ENCODE measurements around the gene TEAD4. TPM values are rescaled to one million over a fixed set of nuclear protein-coding genes. Genes with fewer than 3 reads are reported as not detected.

Gene TEAD4
- total and polyA plus RNA-seq, 2 experiments from 2014 or later = 68.1 to 145 TPM

GRCh38 chr12:3071107-3071506 lies 111.9 kb downstream of the TEAD4 start:
- H3K4me3 ChIP-seq = no peak overlapping the region
- no peak overlapping the region for H3K4me2 ChIP-seq
- H3F3A ChIP-seq (replicated peaks; ENCODE audit: low read depth) = 0 out of 2 replicates have a peak, but pooled peaks cover 1% of the 10 kb centered on the region
- DNase-seq (ENCODE audit: low spot score) (no peak), ATAC-seq (no peak)
- H3K4me3 Mint-ChIP-seq = no peak overlapping the region
- H3K9me2 ChIP-seq (ENCODE audit: insufficient read depth) = no peaks in the 10 kb centered on the region
- H2AFZ ChIP-seq = no peak overlapping the region
- H3K4me1 ChIP-seq (ENCODE audit: insufficient read depth) = no peaks in the 10 kb centered on the region
- TF ChIP-seq STAT1 (IDR thresholded peaks at IDR 0.05; ENCODE audit: unreplicated experiment) (no peak), ZNF331 (CRISPR knock-in tag; IDR thresholded peaks at IDR 0.05; ENCODE audit: low read depth) (no peak), NANOG (IDR thresholded peaks at IDR 0.05; ENCODE audit: borderline replicate concordance) (no peak), CTCF (conservative IDR thresholded peaks at IDR 0.05; ENCODE audit: low read depth in 2 of 2) (no peak), EZH2phosphoT487 (IDR thresholded peaks at IDR 0.05; ENCODE audit: unreplicated experiment) (no peak), ZNF114 (CRISPR knock-in tag; IDR thresholded peaks at IDR 0.05) (no peak)
- TF ChIP-seq, protein P1, sequence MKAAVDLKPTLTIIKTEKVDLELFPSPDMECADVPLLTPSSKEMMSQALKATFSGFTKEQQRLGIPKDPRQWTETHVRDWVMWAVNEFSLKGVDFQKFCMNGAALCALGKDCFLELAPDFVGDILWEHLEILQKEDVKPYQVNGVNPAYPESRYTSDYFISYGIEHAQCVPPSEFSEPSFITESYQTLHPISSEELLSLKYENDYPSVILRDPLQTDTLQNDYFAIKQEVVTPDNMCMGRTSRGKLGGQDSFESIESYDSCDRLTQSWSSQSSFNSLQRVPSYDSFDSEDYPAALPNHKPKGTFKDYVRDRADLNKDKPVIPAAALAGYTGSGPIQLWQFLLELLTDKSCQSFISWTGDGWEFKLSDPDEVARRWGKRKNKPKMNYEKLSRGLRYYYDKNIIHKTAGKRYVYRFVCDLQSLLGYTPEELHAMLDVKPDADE (IDR thresholded peaks at IDR 0.05) = no peak
- TF ChIP-seq, protein P2, sequence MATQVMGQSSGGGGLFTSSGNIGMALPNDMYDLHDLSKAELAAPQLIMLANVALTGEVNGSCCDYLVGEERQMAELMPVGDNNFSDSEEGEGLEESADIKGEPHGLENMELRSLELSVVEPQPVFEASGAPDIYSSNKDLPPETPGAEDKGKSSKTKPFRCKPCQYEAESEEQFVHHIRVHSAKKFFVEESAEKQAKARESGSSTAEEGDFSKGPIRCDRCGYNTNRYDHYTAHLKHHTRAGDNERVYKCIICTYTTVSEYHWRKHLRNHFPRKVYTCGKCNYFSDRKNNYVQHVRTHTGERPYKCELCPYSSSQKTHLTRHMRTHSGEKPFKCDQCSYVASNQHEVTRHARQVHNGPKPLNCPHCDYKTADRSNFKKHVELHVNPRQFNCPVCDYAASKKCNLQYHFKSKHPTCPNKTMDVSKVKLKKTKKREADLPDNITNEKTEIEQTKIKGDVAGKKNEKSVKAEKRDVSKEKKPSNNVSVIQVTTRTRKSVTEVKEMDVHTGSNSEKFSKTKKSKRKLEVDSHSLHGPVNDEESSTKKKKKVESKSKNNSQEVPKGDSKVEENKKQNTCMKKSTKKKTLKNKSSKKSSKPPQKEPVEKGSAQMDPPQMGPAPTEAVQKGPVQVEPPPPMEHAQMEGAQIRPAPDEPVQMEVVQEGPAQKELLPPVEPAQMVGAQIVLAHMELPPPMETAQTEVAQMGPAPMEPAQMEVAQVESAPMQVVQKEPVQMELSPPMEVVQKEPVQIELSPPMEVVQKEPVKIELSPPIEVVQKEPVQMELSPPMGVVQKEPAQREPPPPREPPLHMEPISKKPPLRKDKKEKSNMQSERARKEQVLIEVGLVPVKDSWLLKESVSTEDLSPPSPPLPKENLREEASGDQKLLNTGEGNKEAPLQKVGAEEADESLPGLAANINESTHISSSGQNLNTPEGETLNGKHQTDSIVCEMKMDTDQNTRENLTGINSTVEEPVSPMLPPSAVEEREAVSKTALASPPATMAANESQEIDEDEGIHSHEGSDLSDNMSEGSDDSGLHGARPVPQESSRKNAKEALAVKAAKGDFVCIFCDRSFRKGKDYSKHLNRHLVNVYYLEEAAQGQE (IDR thresholded peaks at IDR 0.05; ENCODE audit: unreplicated experiment) = no peak
- H3K27me3 ChIP-seq (ENCODE audit: insufficient read depth) = 0 out of 2 replicates have a peak, but pooled peaks cover 8% of the 10 kb centered on the region
- no peak overlapping the region for H3K27ac ChIP-seq (ENCODE audit: low read depth)
- peaks cover 7% of the 10 kb centered on the region for H3K27me3 Mint-ChIP-seq (ENCODE audit: insufficient read depth, low read depth, poor library complexity)
- H3K79me2 ChIP-seq (replicated peaks; ENCODE audit: insufficient read depth) = no peaks in the 10 kb centered on the region
- no peaks in the 10 kb centered on the region for H3K36me3 Mint-ChIP-seq (ENCODE audit: low read depth)
- peaks cover 3% of the 10 kb centered on the region; the same call in 2 of the 3 replicates for H3K4me1 Mint-ChIP-seq
- H3K27ac Mint-ChIP-seq = no peak overlapping the region
- H3K36me3 ChIP-seq (ENCODE audit: insufficient read depth) = no peaks in the 10 kb centered on the region
- no peaks in the 10 kb centered on the region for H4K20me1 ChIP-seq (replicated peaks; ENCODE audit: insufficient read depth)
- H3K9me3 Mint-ChIP-seq = no peaks in the 10 kb centered on the region; the same call in 2 of the 3 replicates

DNA sequence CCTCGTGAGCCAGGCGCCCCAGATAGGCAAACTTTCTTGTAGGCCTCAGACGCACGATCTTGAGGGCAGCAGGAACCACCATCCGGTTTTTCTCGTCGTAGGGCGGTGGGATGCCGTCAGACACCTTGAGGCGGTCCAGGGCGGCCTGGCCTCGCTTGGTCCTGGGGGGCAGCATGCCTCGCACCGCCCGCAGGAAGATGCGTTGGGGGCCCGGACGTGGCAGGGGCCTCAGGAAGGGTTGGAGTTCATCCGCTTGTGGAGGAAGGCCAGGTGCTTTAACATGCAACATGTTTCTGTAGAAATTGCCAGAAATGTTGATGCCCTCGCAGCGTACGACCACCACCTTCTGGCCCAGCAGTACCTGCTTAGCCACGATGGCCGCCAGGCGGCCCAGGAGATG lies 112.5 kb downstream of the TEAD4 start:
- H3K27me3 ChIP-seq (ENCODE audit: insufficient read depth) = 0 out of 2 replicates have a peak, but pooled peaks cover 9% of the 10 kb centered on the region
- no peaks in the 10 kb centered on the region for H3K36me3 ChIP-seq (ENCODE audit: insufficient read depth)
- H3K27me3 Mint-ChIP-seq (ENCODE audit: insufficient read depth, low read depth, poor library complexity) = peaks cover 12% of the 10 kb centered on the region
- no peak overlapping the region for H3K4me3 Mint-ChIP-seq
- ATAC-seq (no peak), DNase-seq (ENCODE audit: low spot score) (no peak)
- no peaks in the 10 kb centered on the region for H3K9me2 ChIP-seq (ENCODE audit: insufficient read depth)
- no peaks in the 10 kb centered on the region for H3K79me2 ChIP-seq (replicated peaks; ENCODE audit: insufficient read depth)
- H3K4me3 ChIP-seq = no peak overlapping the region
- H4K20me1 ChIP-seq (replicated peaks; ENCODE audit: insufficient read depth) = no peaks in the 10 kb centered on the region
- no peak overlapping the region for H2AFZ ChIP-seq
- no peaks in the 10 kb centered on the region for H3K4me1 ChIP-seq (ENCODE audit: insufficient read depth)
- H3F3A ChIP-seq (replicated peaks; ENCODE audit: low read depth) = 0 out of 2 replicates have a peak, but pooled peaks cover 2% of the 10 kb centered on the region
- H3K4me1 Mint-ChIP-seq = peaks cover 3% of the 10 kb centered on the region; the same call in 2 of the 3 replicates
- H3K36me3 Mint-ChIP-seq (ENCODE audit: low read depth) = no peaks in the 10 kb centered on the region
- H3K27ac ChIP-seq (ENCODE audit: low read depth) = no peak overlapping the region
- no peak overlapping the region for H3K27ac Mint-ChIP-seq
- no peak overlapping the region for H3K4me2 ChIP-seq
- H3K9me3 Mint-ChIP-seq = no peaks in the 10 kb centered on the region; the same call in 2 of the 3 replicates
- no peak for TF ChIP-seq ZNF114 (CRISPR knock-in tag; IDR thresholded peaks at IDR 0.05)
- TF ChIP-seq JUNB (IDR thresholded peaks at IDR 0.05; ENCODE audit: unreplicated experiment) = no peak
- TF ChIP-seq, protein P1 (IDR thresholded peaks at IDR 0.05) = no peak
- TF ChIP-seq, protein P2 (IDR thresholded peaks at IDR 0.05; ENCODE audit: unreplicated experiment) = no peak
- no peak for TF ChIP-seq EZH2 (IDR thresholded peaks at IDR 0.05; ENCODE audit: low read depth, unreplicated experiment)
